Measurements from ENCODE around the gene SOAT2.
"Not testable (repeated sequence)": the region's sequence is repeated elsewhere in the genome, so short reads cannot be mapped to it uniquely, and the experiment has no call there.

SOAT2 gene

DNA sequence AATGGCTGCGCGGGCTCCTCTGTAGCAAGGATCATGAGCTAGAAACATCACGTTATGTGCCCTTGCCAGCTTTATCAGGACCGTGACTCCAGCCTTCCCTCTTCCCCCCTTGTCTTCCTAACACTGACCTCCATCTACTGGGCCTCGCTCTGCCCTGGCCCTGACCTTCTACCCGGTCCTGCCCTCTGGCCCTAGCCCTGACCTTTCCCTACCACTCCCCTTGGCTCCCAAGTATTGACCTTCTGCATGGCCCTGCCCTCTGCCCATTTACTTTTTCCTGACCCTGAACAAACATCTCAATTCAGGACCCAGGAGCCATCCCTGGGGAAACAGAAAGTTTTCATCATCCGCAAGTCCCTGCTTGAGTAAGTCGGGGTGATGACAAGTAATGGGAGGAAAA, 2.0 kb downstream of the SOAT2 start:
- H3K4me1 Mint-ChIP-seq: peaks cover 21% of the 10 kb centered on the region
- no peaks in the 10 kb centered on the region for H3K9me3 Mint-ChIP-seq
- H3K27ac Mint-ChIP-seq: no peak overlapping the region
- no peaks in the 10 kb centered on the region for H3K27me3 Mint-ChIP-seq
- H3K4me3 Mint-ChIP-seq: no peak overlapping the region
- no peaks in the 10 kb centered on the region for H3K36me3 Mint-ChIP-seq

DNA sequence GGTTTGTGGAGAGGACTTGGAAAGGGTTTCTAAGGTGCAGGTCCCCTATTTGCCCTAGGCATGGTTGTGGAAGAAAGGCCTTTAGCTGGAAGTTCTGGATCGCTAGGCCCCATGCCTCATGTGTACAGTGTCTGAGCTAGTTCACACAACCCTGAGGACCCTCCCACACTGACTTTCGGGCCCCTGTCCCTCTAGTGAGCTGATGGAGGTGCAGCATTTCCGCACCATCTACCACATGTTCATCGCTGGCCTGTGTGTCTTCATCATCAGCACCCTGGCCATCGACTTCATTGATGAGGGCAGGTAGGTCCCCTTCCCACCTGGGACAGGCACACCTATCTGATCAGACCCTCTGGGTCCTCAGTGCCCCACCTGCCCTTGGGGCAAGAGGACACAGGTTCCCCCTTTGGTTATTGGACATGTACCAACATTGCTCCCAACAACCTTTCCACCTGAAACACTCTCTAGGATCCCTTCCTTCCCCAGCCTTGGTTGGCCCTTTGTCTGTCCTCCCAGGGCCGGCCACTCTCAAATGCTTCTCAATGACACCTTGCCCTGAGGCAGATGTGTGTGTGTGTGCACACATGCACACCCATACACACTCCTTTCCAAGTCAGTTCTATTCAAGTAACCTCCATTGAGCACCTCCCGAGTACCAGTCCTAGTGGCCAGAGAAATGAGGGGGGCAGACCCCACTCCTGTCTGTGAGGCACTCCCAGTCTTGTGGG, 2.6 kb downstream of the SOAT2 start:
- Mint-ChIP-seq H3K27ac (no peak overlapping the region), H3K4me3 (no peak overlapping the region), H3K27me3 (no peaks in the 10 kb centered on the region), H3K9me3 (no peaks in the 10 kb centered on the region), H3K4me1 (peaks cover 21% of the 10 kb centered on the region), H3K36me3 (no peaks in the 10 kb centered on the region)

DNA sequence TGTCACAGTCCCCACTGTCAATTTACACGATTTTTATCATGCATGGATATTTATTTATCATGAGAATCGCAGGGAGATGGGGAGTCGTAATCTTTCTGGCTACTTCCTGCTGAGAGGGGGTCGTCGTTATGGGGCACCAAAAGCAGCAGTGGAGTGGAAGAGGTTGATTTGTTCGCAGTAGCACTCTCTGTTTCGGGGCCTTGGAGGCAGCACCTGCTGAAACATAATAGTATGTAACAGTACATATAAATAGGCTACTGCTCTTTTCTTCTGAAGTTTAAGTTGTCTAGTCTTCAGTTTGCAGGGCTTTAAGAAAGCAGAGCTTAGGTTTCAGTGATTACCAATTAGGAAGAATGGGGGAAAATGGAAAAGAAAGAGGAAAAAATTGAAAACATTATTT, 3.8 kb downstream of the SOAT2 start:
- Mint-ChIP-seq H3K27ac (no peak overlapping the region), H3K36me3 (no peaks in the 10 kb centered on the region), H3K4me3 (no peak overlapping the region), H3K9me3 (no peaks in the 10 kb centered on the region), H3K4me1 (peaks cover 18% of the 10 kb centered on the region), H3K27me3 (no peaks in the 10 kb centered on the region)

DNA sequence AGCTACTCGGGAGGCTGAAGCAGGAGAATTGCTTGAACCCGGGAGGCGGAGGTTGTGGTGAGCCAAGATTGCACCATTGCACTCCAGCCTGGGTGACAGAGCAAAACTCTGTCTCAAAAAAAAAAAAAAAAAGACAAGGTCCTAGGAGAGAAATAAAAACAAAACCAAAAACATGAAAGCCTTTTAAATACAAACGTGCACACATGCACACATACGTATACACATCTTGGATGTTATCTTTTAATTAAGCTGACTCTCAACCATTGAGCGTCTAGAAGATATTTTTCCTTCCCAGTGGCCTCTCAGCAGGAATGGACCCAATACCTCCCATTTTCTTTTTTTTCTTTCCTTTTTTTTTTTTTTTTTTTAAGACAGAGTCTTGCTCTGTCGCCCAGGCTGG, 9.1 kb downstream of the SOAT2 start:
- not testable (repeated sequence) for H3K27ac Mint-ChIP-seq, H3K27me3 Mint-ChIP-seq, H3K4me3 Mint-ChIP-seq, H3K4me1 Mint-ChIP-seq, H3K9me3 Mint-ChIP-seq, H3K36me3 Mint-ChIP-seq

DNA sequence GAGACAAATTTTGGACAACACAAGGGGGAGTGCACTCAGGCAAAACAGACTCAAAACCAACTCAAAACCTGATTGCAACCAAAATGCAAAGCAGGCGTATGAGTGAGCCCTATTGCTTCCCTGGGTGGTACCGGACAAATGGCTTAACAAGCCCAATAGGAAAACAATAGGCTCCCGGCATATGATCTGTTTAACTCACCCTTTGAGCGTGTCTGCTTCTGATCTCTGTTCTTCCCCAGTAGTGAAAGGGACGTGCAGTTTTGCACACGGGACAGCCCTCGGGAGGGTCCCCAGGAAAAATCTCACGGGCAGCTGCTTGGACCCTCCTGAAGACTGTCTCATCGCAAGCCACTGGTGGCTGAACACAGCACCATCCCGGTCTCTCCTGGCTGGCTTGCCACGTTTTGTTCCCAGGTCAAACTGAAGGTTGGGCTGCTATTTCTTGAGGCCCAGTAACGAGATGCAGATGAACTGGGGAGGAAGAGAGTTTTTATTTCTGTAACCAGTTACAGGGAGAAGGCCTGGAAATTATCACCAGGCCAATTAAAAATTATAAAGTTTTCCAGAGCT, 9.9 kb downstream of the SOAT2 start:
- H3K9me3 Mint-ChIP-seq: no peaks in the 10 kb centered on the region
- no peak overlapping the region for H3K27ac Mint-ChIP-seq
- H3K4me3 Mint-ChIP-seq: no peak overlapping the region
- no peaks in the 10 kb centered on the region for H3K4me1 Mint-ChIP-seq
- no peaks in the 10 kb centered on the region for H3K36me3 Mint-ChIP-seq
- H3K27me3 Mint-ChIP-seq: no peaks in the 10 kb centered on the region

DNA sequence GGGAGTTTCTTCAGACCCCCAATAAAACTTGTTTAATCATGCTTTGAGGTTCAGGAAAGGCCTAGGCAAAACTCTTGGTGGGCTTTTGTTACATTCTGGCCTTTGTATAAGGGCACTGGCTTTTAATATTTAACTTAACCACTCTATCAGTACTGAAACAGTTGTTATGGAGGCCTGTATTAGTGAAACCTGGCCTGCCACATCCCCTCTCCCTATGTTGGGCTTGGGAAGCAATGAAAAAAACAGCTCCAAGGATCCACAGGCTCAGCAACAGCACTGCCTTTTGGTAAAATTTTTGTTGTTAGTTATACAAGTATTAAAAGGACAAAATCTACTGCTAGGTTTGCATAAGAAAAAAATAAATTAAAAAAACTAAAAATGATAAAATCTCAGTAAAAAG, 10.7 kb downstream of the SOAT2 start:
- Mint-ChIP-seq H3K27ac (no peak overlapping the region), H3K4me1 (no peaks in the 10 kb centered on the region), H3K36me3 (no peaks in the 10 kb centered on the region), H3K27me3 (no peaks in the 10 kb centered on the region), H3K9me3 (no peaks in the 10 kb centered on the region), H3K4me3 (no peak overlapping the region)

DNA sequence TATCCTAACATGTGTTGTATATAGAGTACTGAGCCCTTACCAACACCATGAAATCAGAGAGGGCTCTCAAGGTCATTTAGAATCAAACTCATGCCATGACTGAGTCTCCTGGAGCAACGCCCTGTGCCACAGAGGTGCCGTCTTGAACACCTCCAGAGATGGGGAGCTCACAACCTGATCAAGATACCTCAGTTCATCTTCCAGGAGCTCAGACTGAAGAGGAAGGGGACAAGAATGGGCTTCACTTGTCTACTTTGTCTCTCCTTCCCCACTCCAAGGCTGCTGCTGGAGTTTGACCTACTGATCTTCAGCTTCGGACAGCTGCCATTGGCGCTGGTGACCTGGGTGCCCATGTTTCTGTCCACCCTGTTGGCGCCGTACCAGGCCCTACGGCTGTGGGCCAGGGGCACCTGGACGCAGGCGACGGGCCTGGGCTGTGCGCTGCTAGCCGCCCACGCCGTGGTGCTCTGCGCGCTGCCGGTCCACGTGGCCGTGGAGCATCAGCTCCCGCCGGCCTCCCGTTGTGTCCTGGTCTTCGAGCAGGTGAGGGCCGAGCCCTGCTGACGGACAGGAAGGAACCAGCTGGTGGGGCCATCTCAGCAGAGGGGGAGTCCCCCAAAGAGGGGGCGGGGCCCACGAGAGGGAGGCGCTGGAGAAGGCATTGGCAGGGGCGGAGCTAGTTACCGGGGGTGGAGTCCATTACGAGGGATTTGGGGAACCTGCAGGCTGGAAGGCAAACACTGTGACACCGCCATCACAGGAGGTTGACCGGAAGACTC, 12.0 kb downstream of the SOAT2 start:
- H3K9me3 Mint-ChIP-seq: no peaks in the 10 kb centered on the region
- no peak overlapping the region for H3K27ac Mint-ChIP-seq
- no peaks in the 10 kb centered on the region for H3K36me3 Mint-ChIP-seq
- no peaks in the 10 kb centered on the region for H3K27me3 Mint-ChIP-seq
- H3K4me1 Mint-ChIP-seq: no peaks in the 10 kb centered on the region
- H3K4me3 Mint-ChIP-seq: no peak overlapping the region

DNA sequence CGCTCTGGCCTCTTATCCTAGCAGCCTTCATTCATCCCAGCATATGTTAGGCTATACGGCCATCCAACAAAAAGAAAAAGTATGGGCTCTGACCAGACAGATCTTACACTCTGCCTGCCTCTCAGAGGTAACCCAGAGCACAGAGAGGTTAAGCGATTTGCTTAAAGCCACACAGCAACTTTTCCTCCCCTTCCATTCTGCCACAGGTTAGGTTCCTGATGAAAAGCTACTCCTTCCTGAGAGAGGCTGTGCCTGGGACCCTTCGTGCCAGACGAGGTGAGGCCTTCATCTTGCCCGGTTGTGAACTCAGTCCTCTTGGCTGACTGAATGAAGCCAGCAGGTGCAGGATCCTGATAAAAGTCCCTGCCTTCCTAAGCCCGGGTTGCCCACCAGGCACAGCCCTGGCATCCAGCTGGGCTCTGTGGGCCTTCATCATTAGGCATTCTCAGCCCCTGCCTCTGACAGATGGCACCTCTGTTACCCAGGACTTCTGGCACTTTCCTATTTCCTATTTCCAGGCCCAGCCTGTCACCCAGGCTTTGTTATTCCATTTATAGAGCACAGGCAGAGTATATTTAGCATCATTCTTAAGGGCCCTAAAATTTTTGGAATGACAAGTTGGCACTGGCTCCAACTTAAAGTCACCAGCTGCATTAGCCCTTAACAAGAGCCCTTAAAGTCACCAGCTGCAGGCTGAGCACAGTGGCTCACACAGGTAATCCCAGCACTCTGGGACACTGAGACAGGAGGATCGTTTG, 12.8 kb downstream of the SOAT2 start:
- H3K27me3 Mint-ChIP-seq: no peaks in the 10 kb centered on the region
- no peaks in the 10 kb centered on the region for H3K4me1 Mint-ChIP-seq
- H3K4me3 Mint-ChIP-seq: no peak overlapping the region
- H3K36me3 Mint-ChIP-seq: no peaks in the 10 kb centered on the region
- H3K9me3 Mint-ChIP-seq: no peaks in the 10 kb centered on the region
- no peak overlapping the region for H3K27ac Mint-ChIP-seq

DNA sequence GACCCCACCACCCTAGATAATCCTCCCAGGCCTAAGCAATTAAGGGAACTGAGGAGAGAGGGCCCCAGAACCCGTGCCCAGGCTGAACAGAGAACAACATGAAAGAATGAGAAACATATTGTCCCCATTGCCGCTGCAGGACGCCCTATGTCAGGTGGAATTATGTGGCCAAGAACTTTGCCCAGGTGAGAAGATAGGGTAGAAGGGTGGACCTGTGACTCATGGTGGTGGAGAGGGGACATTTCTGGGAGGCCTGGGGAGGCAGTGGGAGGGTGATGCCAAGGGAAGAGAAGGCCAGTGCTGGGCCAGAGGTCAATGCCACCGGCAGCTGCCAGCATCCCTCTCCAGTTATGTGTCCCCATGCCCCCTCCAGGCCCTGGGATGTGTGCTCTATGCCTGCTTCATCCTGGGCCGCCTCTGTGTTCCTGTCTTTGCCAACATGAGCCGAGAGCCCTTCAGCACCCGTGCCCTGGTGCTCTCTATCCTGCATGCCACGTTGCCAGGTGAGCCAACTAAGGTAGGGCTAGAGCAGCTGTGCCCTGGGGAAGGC, 15.5 kb downstream of the SOAT2 start:
- Mint-ChIP-seq H3K27me3 (no peaks in the 10 kb centered on the region), H3K4me1 (no peaks in the 10 kb centered on the region), H3K9me3 (no peaks in the 10 kb centered on the region), H3K36me3 (no peaks in the 10 kb centered on the region), H3K27ac (no peak overlapping the region), H3K4me3 (no peak overlapping the region)

DNA sequence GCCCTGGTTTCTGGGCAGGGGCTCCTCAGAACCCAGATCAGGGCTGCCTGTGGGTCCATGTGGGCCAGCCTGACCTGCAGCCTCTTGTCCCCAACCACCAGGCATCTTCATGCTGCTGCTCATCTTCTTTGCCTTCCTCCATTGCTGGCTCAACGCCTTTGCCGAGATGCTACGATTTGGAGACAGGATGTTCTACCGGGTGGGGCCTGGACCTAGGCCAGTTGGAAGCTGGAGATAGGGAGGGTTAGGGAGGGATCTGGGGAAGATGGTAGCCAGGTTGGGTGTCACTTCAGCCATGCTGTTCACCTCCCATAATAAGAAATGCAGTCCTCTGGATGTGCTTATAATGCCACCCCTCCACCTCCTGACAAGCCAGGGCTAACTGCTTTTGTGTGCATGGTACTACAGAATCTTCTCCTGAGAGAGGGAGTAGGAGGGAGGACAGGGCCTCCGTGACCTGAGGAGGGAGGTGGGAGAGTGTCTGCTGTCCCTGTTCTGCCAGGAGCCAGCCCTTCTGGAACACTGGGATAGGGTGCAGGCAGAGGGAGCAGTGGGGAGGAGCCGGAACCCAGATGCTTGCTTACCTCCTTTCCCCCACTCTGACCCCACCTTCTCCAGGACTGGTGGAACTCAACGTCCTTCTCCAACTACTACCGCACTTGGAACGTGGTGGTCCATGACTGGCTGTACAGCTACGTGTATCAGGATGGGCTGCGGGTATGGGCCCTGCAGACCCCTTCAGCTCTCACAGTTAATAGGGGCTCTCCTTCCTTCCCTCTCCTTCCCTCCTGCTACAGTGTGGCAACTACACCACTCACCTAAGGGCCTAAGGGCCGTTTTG, 17.6 kb downstream of the SOAT2 start:
- H3K36me3 Mint-ChIP-seq: no peaks in the 10 kb centered on the region
- no peaks in the 10 kb centered on the region for H3K4me1 Mint-ChIP-seq
- H3K4me3 Mint-ChIP-seq: no peak overlapping the region
- H3K27ac Mint-ChIP-seq: no peak overlapping the region
- no peaks in the 10 kb centered on the region for H3K27me3 Mint-ChIP-seq
- no peaks in the 10 kb centered on the region for H3K9me3 Mint-ChIP-seq

DNA sequence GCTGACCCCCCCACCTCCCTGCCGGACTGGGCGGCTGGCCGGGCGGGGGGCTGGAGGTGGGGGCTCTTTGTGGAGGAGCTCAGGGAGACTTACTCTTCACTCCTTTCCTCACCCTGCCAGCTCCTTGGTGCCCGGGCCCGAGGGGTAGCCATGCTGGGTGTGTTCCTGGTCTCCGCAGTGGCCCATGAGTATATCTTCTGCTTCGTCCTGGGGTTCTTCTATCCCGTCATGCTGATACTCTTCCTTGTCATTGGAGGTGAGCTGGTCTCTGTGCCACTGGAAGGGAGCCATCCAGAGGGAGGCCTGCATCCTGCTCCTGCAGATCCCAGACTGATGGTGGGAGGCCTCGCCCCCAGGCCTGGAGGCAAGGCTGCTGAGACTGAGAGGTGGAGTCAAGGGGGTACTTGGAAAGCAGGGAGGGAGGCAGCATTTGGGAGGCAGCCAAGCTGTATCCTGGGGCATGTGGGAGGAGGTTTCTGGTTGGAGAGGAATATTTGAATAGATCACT, 19.7 kb downstream of the SOAT2 start:
- Mint-ChIP-seq H3K27me3 (peaks cover 2% of the 10 kb centered on the region), H3K4me3 (no peak overlapping the region), H3K36me3 (no peaks in the 10 kb centered on the region), H3K27ac (no peak overlapping the region), H3K4me1 (peaks cover 4% of the 10 kb centered on the region), H3K9me3 (no peaks in the 10 kb centered on the region)

DNA sequence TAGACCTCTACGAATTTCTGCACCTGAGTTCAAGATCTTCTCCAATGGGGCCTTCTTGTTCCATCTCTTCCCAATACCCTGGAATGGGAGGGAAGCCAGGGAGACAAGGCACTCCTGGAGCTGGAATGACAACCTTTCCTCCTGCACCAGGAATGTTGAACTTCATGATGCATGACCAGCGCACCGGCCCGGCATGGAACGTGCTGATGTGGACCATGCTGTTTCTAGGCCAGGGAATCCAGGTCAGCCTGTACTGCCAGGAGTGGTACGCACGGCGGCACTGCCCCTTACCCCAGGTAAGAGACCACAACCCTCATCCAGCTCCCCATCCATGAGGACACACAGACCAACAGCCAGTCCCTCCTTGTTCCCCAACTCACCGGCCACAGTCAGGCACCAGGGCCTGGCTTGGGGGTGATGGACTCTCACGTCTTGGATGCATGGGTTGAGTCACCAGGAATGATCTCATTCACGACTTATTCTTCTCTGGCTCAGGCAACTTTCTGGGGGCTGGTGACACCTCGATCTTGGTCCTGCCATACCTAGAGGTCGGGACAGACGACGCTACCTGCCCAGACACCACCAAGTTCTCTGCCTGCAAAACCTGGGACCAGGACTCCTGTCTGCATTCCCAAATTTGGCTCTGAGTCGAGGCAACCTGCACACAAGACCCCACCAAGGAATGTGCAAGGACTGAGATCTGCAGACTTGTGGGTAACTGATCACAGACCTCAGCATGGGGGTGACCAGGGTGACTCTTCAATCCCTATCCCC, 20.5 kb downstream of the SOAT2 start:
- Mint-ChIP-seq H3K4me1 (peaks cover 4% of the 10 kb centered on the region), H3K36me3 (no peaks in the 10 kb centered on the region), H3K27ac (no peak overlapping the region), H3K9me3 (no peaks in the 10 kb centered on the region), H3K27me3 (peaks cover 2% of the 10 kb centered on the region), H3K4me3 (no peak overlapping the region)

DNA sequence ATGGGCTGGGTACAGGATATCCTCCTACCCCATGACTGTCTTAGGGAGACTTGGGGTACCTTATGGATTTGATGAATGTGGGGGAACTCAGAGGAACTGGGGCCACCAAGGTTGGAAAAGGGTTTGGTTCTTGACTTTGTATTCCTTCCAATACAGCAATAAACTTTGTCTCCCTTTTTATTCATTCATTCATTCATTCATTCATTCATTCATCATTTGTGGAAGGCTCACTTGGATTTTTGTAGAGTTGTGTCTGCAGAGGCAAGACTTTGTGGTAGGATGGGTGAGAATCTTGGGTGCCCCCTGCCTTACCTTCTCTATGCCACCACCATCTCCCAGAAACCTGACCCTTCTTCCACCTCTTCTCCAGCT, 21.1 kb downstream of the SOAT2 start:
- H3K4me3 Mint-ChIP-seq: no peak overlapping the region

DNA sequence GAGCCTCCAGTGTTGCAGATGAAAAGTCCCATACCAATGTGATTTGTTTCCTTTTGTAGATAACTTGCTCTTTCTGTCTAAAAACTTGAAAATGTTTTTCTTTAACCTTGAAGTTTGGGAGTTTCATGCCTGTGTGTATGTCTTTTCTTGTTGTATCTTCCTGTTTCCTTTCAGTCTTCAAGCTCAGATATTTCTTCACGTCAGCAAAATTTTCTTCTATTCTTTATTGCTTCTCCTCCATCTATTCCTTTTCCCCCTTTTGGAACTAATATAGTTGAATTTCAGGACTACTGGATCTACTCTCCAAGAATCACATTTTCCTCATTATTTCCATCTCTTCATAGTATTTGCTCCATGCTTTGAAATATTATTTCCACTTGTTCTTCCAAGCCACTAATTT, 23.9 kb downstream of the SOAT2 start:
- H3K27me3 Mint-ChIP-seq: peaks cover 2% of the 10 kb centered on the region
- no peaks in the 10 kb centered on the region for H3K9me3 Mint-ChIP-seq
- no peaks in the 10 kb centered on the region for H3K36me3 Mint-ChIP-seq

More for the DNA sequence above, 21.1 kb downstream of the SOAT2 start:
- H3K36me3 Mint-ChIP-seq: no peaks in the 10 kb centered on the region
- H3K4me1 Mint-ChIP-seq: peaks cover 4% of the 10 kb centered on the region
- no peaks in the 10 kb centered on the region for H3K9me3 Mint-ChIP-seq
- peak overlapping the region; percentile 51 for H3K27ac Mint-ChIP-seq
- peaks cover 2% of the 10 kb centered on the region for H3K27me3 Mint-ChIP-seq

More for the DNA sequence above, 23.9 kb downstream of the SOAT2 start:
- Mint-ChIP-seq H3K4me3 (no peak overlapping the region), H3K27ac (no peak overlapping the region), H3K4me1 (peaks cover 4% of the 10 kb centered on the region)

Data from activated naive CD4-positive, alpha-beta T cell treated with anti-CD3 and anti-CD28 coated beads, Interleukin-2, amount 50 U/mL, for 24 hours (primary cell).